Progenitor cell of endocrine pancreas (in vitro differentiated cells): ENCODE data around the gene GRIK2. TPM values are rescaled to one million over a fixed set of nuclear protein-coding genes. Genes with fewer than 3 reads are reported as not detected.

Experiments
- DNase-seq: peaks from one replicate; pipeline ENCODE4 v3.0.0; 2021; ENCODE audit warnings: low spot score; ENCODE audit not compliant: unreplicated experiment
- H3K27ac Mint-ChIP-seq: 2 replicates; pipeline ENCODE4 v1.8.0; 2021; ENCODE audit warnings: mild to moderate bottlenecking, moderate library complexity, mixed read lengths
- H3K27me3 Mint-ChIP-seq: 2 replicates; pipeline ENCODE4 v1.8.0; 2021; ENCODE audit warnings: mixed read lengths
- H3K36me3 Mint-ChIP-seq: 2 replicates; pipeline ENCODE4 v1.8.0; 2022; ENCODE audit warnings: mixed read lengths; ENCODE audit not compliant: insufficient read depth
- H3K4me1 Mint-ChIP-seq: 2 replicates; pipeline ENCODE4 v1.8.0; 2021; ENCODE audit warnings: low read depth, mixed read lengths
- H3K4me3 Mint-ChIP-seq: 2 replicates; pipeline ENCODE4 v1.8.0; 2021; ENCODE audit warnings: low read depth, mild to moderate bottlenecking, moderate library complexity, mixed read lengths
- H3K9me3 Mint-ChIP-seq: 2 replicates; pipeline ENCODE4 v1.8.0; 2021; ENCODE audit warnings: low read depth, mixed read lengths
- total RNA-seq: library from RNA; stranded (reverse); gene quantifications from 2 replicates; pipeline ENCODE4 v1.2.1, GENCODE V29; 2021
- TF ChIP-seq, protein P1 (sequence below): fragments of 200-600 bp; sonication (generic); IDR thresholded peaks from one replicate; pipeline ENCODE4 v1.5.0; 2021; ENCODE audit warnings: antibody characterized with exemption, mild to moderate bottlenecking; ENCODE audit not compliant: unreplicated experiment

The GRIK2 gene
- total RNA-seq, 1 donor from 2014 or later: 6.3 TPM

DNA sequence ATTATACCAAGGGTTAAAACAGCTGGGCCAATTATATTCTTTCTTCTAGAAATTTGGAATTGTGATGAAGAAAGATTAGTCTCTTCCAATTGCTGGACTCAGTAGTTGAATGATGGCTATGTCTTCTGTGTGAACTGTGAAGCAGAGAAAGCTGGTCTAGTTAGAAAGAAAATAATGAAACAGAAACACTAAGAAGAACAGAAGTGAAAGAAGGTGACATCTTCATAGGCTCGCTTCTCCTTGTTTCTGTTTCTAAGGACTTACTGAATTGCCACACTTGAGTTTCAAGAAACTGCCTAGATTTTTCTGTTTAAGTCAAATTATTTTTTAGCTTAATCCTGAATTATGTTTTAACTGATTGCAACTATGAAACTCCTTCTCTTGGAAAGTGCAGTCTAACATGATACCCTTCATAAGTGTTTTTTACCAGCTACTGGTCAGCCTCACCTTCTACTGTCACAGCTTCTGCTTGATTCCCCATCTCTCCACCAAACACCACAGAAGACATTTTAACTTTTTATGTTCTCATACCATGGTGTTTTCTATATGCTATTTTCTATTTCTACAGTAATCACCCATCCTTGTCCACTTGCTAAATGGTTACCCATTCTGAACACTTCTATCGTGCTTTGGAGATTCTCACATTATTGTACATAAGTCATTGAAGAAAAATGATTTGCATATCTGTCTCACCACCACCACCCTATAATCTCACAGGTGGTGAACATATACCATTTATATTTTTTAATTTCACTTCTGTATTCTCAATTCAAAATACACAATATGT lies 268.8 kb downstream of the GRIK2 start:
- TF ChIP-seq, protein P1, sequence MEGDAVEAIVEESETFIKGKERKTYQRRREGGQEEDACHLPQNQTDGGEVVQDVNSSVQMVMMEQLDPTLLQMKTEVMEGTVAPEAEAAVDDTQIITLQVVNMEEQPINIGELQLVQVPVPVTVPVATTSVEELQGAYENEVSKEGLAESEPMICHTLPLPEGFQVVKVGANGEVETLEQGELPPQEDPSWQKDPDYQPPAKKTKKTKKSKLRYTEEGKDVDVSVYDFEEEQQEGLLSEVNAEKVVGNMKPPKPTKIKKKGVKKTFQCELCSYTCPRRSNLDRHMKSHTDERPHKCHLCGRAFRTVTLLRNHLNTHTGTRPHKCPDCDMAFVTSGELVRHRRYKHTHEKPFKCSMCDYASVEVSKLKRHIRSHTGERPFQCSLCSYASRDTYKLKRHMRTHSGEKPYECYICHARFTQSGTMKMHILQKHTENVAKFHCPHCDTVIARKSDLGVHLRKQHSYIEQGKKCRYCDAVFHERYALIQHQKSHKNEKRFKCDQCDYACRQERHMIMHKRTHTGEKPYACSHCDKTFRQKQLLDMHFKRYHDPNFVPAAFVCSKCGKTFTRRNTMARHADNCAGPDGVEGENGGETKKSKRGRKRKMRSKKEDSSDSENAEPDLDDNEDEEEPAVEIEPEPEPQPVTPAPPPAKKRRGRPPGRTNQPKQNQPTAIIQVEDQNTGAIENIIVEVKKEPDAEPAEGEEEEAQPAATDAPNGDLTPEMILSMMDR: no peak
- Mint-ChIP-seq H3K27ac (no peak overlapping the region), H3K4me1 (no peaks in the 10 kb centered on the region), H3K9me3 (peaks cover 6% of the 10 kb centered on the region), H3K4me3 (no peak overlapping the region), H3K36me3 (no peaks in the 10 kb centered on the region), H3K27me3 (no peaks in the 10 kb centered on the region)
- DNase-seq: no peak

DNA sequence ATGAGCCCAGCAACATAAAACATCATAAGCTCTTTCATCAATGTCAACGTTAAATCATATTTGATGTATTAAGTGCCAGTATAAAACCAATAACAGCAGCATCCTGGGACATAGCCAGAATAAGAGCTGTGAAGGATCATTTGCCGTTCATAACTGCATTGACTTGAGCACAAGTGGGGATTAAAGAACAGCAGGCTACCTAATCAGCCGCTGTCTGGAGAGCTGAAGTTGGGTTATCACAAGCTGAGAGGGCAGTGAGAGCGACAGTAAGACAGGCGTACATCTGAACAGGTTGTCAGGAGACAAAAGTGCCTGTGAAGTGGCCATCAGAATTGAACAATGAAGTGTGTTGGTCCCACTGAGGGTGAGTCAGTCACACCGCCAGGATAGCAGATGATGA lies 269.6 kb downstream of the GRIK2 start:
- H3K36me3 Mint-ChIP-seq: no peaks in the 10 kb centered on the region

DNA sequence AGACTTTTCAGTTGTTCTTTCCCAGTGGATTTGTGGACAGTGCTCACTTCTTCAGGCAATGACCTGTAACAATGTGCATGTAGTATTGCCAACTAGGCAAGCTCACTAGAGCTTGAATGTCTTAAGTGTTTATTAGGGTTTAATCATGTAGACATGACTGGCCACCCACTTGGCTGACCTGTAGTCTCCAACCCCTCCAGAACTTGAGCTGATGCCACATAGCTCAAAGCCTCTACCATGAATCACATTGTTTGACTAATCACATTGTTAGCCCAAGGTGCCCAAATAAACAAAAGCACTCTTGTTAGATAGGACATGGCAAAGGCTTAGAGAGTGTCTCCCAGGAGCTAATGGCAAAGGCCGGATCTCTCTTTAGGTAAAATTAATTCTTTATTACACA lies 272.7 kb downstream of the GRIK2 start:
- peaks cover 3% of the 10 kb centered on the region for H3K9me3 Mint-ChIP-seq
- H3K36me3 Mint-ChIP-seq: no peaks in the 10 kb centered on the region
- no peak overlapping the region for H3K4me3 Mint-ChIP-seq
- H3K27me3 Mint-ChIP-seq: no peaks in the 10 kb centered on the region
- H3K27ac Mint-ChIP-seq: no peak overlapping the region
- no peak for DNase-seq
- H3K4me1 Mint-ChIP-seq: no peaks in the 10 kb centered on the region
- TF ChIP-seq, protein P1: no peak

More for the DNA sequence above, 269.6 kb downstream of the GRIK2 start:
- TF ChIP-seq, protein P1: no peak
- no peak overlapping the region for H3K27ac Mint-ChIP-seq
- H3K27me3 Mint-ChIP-seq: no peaks in the 10 kb centered on the region
- no peaks in the 10 kb centered on the region for H3K4me1 Mint-ChIP-seq
- H3K4me3 Mint-ChIP-seq: no peak overlapping the region
- DNase-seq: no peak
- H3K9me3 Mint-ChIP-seq: peaks cover 6% of the 10 kb centered on the region

DNA sequence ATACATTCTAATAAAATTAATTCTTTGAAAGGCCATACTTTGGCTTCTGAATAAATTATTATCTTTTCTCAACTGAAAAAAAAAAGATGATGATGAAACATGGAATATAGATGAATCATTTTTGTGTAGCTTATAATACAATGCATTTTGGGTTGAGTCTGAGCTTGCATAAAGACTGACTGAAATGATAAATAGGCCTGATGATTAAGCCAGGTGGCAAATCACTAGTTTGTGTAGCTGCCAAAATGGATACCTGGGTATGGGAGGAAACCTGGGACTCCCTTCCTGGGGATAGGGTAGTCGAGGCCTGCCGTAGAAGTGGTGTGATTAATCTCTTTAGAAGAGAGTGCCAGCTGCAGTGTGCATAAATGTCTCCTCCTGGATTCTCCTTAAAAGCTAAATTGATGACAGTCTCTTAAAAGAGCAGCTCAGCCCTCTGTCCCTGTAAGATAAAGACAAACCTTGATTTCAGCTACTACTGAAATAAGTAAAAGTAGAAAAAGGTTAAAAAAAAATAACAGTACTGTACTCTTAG lies 275.1 kb downstream of the GRIK2 start:
- no peaks in the 10 kb centered on the region for H3K36me3 Mint-ChIP-seq
- H3K27me3 Mint-ChIP-seq: no peaks in the 10 kb centered on the region
- H3K4me3 Mint-ChIP-seq: no peak overlapping the region
- TF ChIP-seq, protein P1: no peak
- H3K27ac Mint-ChIP-seq: no peak overlapping the region
- peaks cover 3% of the 10 kb centered on the region for H3K9me3 Mint-ChIP-seq
- no peaks in the 10 kb centered on the region for H3K4me1 Mint-ChIP-seq
- no peak for DNase-seq

DNA sequence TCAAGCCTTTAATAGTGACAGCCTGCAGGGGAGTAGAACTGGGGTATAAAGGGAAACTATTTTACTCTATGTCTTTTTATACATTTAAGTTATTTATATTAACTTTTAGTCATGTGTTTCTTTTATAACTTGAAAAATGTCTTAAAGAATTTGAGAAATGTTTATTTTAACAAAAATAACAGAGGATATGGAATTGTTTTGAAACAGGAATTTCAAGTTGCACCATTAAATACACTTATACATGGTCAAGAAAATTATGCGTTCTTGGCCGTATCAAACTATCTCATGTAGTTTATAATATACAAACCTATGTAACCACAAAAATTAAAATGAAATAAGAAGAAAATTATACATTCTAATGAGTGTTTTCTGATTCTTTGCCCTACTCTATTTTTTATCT lies 282.7 kb downstream of the GRIK2 start:
- Mint-ChIP-seq H3K27me3 (no peaks in the 10 kb centered on the region), H3K27ac (no peak overlapping the region), H3K36me3 (no peaks in the 10 kb centered on the region), H3K4me1 (no peaks in the 10 kb centered on the region), H3K4me3 (no peak overlapping the region), H3K9me3 (no peaks in the 10 kb centered on the region)
- DNase-seq: no peak
- TF ChIP-seq, protein P1: no peak
